T47D (cell line): ENCODE measurements around the gene SORCS1.

ENCODE experiments used
- DNase-seq, 2 experiments: peaks; one replicate each; pipeline versions ENCODE4 v3.0.0 to v3.0.0-alpha.2; 2011 to 2012; ENCODE audit warnings: low read depth in 1 of 2, low spot score in 1 of 2
- JUND ChIP-seq: IDR thresholded peaks from 2 replicates; pipeline ENCODE4 v1.6.1; 2012; ENCODE audit warnings: low read depth
- in situ Hi-C: cut with HindIII; loops from 2 replicates; pipeline ENCODE4 v1.10.0; 2016; ENCODE audit warnings: low sequenced_read_pairs, low pct_unique_long_range_greater_than_20kb

Gene SORCS1

DNA sequence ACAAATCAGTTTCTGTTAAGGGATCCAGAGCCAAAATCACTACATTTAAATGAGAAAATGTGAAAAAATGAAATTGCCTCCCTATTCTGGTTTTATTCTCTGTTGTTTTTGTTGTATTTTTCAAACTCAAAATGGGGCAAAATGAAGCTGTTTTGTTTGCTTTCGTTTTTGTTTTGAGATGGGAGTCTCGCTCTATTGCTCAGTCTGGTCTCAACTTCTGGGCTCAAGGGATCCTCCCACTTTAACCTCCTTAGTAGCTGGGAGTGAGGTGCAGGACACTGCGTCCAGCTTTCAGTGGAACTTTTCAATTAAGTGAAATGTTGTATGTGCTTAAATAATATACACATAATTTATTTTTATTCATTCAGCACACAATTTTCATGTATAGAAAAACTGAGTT, 205.0 kb downstream of the SORCS1 start:
- no peak for DNase-seq
- in situ Hi-C loops, result no loop called here
- TF ChIP-seq JUND, result no peak

DNA sequence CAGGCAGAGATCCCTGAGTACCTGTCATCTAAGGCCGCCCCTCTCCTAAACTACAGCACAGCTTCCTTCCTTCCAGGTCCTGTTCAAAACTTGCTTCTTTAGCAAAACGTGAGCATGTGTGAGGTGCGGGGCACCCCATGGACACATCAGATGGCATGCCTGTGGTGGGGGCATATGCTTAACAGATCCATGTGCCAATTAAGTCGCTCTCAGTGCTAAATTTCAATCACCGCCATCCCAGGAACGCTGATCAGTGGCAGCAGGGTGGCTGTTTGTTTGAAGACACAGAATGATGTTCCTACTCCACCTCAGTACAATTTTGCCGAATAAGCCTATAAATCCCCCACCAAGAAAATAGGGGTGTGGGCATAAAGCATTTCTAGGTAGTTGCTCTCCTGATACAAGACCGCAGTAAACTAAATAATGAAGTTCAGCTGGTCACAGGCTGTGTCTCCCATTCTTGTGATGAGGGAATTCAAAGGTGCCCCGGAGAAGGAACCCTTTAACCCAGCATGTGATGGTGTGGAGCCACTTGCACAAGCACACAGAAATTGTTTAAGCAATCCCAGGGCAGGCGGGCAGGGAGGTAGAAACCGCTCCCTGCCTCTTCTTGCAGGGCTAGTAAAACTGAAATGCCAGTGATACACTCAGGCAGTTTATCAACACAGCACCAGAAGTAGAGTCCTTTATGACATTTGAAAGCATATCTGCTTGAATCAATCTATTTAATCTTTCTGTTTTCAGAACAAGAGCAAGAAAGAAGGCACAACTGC, 205.7 kb downstream of the SORCS1 start:
- no peak for TF ChIP-seq JUND
- no peak for DNase-seq
- in situ Hi-C loops, result no loop called here

DNA sequence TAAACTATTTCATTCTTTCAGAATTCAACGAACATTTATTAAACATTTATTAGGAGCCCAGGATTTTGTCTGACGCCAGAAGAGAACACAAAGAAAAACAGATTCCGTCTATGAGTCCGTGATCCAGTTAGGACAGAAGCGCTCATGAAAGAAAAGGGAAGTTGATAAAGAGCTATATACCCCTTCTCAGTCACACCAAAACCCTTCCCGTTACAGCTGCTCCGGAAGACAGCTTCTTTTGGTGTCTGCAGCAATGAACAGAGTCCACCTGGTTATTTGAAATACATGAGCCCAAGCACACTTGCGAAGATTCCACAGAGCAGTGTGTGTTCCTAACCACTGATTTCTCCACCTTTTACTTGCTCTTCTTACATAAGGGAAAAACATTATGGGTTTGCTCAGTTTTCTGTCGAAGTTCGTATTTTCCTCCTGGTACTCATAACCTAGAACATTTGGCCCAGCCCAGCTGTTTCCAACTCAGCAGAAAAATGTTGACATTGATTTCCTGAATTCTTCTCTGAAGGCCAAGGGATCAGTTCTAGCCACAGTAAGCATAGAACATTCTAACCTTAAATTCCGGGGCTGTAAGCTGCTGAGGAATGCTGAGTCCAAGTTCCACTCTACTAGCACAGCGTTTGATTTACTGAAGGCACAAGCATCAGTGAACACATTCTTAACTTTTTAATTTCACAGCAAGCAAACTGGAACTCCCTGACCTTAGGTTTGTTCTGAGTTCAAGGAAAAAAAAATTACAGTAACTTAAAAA, 206.5 kb downstream of the SORCS1 start:
- in situ Hi-C loops, result no loop called here
- DNase-seq, result no peak
- TF ChIP-seq JUND, result no peak

DNA sequence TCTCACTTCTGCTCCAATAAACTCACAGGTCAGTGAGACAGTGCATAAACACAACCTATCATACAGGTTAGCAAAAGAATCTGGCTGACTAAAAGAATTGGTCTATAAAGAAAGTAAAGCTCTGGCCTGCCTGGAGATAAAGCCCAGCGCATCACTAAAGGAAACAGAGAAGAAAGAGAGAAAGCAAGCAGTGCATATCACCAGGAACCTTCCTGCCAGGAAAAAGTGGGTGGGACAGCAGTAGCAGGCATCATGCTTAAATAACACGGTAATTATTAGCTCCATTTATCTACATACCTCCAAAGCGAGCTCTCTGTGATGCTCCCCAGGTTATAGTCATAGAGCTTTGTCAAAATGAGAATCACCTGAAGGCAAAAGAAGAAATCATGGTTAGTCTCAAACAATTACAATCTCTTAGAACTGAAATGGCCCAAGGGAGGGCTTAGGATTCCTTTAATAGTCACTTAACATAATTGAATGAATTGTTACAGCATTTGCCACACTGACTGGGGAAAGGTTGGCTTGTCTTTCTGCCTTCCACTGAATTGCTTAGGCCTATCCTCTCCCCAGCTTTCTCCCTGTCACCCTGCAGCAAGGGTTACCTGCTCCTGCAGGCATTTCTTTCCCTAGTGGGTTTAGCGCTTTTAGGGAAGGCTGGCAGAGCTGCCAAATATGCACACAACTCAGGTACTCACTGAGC, 208.1 kb downstream of the SORCS1 start:
- no peak for TF ChIP-seq JUND
- in situ Hi-C loops, result no loop called here
- DNase-seq, result no peak

DNA sequence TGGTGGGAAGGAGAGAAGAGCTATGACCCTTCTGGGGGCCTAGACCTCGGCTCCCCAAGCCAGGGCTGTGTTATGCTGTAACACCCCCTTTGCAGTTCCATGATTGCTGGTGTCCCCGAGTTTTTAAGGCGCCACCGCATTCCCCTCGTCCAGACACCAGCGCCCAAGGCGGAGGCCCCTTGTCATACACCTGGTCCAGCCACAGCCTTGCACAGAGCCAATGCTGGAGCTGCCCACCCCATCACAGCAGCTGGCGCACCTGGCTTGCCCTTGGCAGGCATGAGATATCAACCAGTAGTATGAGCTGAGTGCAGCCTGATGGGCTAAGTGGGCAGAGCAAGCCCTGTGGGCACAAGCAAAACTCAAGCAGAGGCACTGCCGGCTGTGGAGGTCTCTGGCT, 209.4 kb downstream of the SORCS1 start:
- no peak for TF ChIP-seq JUND
- in situ Hi-C loops, result no loop called here
- DNase-seq, result no peak

DNA sequence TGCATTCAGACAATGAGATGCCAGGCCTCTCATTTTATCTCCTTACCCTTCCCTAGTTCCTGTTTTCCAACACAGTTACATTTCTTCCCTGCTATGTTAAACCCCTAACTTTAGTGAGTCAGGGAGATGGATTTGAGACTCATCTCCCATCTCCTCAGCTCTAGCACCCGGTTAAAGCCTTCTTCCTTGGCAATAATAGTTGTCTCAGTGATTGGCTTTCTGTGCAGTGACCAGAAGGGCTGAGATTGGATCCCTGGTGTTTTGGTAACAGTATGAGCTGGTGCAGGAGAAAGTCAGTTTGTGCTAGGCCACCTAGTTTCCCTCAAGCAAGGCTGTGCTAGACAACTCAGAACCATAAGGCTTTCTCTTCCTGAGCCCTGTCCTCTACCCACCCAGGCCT, 212.5 kb downstream of the SORCS1 start:
- TF ChIP-seq JUND, result no peak
- in situ Hi-C loops, result no loop called here
- no peak for DNase-seq

DNA sequence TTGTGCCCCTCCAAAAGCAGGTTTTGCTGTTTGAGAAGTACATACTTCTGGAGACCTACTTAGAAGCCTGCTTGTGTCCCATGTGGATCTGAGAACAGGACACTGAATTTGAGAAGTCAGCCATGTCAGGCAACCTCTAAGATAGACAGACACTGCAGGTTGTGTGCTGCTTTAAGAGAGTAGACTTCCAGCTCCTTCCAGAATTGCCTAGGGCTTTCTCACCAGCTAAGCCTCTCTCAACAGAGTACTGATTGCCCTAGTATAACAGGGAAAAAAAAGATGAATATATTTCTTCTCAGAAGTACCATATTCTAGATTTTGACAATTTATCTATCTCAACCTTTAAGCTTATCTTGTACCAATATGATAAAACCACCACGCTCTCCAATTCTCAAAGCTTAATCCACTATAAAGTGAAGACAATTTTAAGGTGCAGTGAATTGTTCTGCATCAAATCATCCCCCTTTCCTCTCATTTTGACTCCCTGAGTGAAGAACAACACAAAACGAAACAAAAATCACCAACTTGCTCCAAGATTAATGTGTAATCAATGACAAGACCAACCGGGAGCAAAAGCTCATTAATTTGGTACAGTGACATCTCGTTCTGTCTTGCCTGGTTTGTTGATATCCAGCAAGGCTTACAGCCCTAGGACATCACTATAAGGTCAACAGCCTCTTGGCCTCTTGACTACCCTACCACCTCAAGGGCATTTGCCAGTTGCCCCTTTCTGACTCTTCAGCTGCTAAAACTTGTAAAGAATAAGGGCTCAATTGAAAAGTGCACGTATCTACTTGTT, 214.6 kb downstream of the SORCS1 start:
- no peak for TF ChIP-seq JUND
- DNase-seq, result no peak
- in situ Hi-C loops, result no loop called here

DNA sequence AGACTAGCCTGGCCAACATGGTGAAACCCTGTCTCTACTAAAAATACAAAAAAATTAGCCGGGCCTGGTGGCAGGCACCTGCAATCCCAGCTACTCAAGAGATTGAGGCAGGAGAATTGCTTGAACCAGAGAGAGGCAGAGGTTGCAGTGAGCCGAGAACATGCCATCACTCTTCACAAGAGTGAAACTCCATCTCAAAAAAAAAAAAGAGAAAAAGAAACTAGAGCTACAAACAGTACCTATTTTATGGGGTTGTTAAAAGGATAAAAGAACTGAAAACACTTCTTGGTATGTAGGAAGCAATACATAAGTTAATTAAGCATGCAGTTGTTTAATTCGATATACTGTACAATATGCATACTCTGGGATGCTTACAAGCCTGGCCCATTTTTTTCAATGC, 216.9 kb downstream of the SORCS1 start:
- in situ Hi-C loops, result no loop called here
- no peak for TF ChIP-seq JUND
- no peak for DNase-seq

DNA sequence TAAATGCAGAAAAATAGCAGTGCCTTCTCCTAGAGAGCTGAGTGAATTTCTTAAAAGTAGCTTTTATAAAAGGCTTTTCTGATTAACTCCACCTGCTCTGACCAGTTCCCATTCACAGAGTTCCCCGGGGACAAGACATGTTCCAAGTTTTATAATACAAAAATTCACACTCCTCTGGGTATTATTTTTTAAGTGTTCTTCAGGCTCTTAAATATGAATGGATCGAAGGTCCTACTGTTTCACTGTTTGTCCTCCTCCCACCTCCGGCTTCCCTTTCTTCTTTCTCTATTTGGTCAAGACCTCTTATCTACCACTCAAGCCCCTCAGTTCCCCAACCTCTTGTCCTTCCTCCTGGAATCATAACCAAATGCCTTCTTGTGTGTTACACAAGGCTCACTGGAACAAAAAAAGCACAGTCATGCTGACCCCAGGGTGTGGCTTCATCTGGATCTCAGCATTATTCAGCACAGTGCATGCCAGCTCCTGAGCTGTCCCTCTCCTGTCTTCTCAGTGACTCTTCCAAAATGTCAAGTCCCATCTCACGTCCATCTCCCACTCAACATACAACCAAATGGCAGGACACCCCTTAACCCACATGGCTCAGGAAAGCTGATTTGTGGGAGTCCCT, 222.4 kb downstream of the SORCS1 start:
- no peak for TF ChIP-seq JUND
- no peak for DNase-seq
- in situ Hi-C loops, result no loop called here

DNA sequence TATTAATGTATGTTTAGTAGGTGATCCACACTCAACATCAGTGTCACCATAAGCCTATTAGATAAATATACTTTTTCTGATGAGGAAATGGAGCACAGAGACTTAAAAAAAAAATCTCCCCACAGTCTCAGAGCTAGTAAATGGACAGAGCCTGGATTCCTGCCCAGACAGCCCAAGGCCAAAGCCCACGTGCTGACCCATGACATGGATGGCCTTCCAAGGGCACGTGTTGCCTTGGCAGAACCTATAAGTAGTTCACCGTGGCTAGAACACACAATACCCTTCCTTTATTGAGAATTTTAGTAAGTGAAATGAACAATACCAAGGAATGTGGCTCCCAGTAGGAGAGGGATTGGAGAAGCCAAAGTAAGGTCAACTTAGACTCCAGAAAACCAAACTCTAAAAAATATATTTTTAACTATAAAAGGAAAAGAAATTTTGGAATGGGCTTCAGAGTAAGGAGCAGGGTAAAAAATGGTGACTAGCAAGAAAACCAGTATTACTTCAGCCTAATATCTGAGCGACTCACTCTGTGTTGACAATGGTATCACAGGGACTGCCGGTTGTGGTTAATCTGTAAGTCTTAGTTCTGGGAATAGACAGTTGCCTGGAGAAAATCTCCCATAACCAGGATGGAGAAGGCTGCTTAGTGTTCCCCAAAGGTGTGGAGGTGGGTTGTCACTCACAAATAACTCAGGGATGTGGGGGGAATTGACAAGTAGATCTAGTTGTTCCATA, 223.0 kb downstream of the SORCS1 start:
- no peak for DNase-seq
- in situ Hi-C loops, result no loop called here
- TF ChIP-seq JUND, result no peak

DNA sequence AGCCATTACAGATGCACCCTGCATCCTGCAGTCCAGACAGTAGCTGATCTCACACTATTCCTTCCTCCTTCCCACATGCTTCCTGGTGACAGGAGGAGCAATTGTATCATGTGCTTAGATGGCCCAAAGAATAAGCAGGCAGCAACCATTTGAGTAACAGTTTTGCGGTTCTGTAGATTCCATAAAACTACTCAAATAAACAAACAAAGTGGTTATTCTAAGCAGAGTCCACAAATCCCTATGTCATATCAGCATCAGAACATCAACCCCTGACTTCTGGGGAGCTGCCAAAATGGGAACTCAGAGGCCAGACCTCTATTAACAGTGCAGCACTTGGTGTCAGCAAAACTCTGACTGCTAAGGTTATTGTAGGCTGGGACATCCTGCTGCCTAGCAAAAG, 226.0 kb downstream of the SORCS1 start:
- in situ Hi-C loops, result no loop called here
- no peak for TF ChIP-seq JUND
- DNase-seq, result no peak
